Kidney (tissue), 14 donors: ENCODE data around the gene FNDC11. TPM values are rescaled to one million over a fixed set of nuclear protein-coding genes. Genes with fewer than 3 reads are reported as not detected.

Source experiments
- DNase-seq, 5 donors: peaks; one replicate each; pipeline ENCODE4 v3.0.0-alpha.2; 2013 to 2020
- FAIRE-seq: peaks from 2 replicates; lab custom pipeline; 2012; peaks lifted over from hg19 to GRCh38; lab: Jason Lieb, UNC
- H3K27ac ChIP-seq, 2 donors: one replicate each; pipeline ENCODE4 v1.7.0; 2013; ENCODE audit warnings: low read depth in 2 of 2, low read length in 2 of 2, inconsistent platforms in 1 of 2
- H3K27me3 ChIP-seq: one replicate; pipeline ENCODE4 v1.7.1; 2013; ENCODE audit warnings: low read length, inconsistent platforms; ENCODE audit not compliant: control insufficient read depth, insufficient read depth
- H3K36me3 ChIP-seq, 3 donors: one replicate each; pipeline versions ENCODE4 v1.7.0 to v1.7.1; 2013; ENCODE audit warnings: low read length in 3 of 3, control low read depth in 1 of 3, inconsistent platforms in 1 of 3; ENCODE audit not compliant: insufficient read depth in 3 of 3, control insufficient read depth in 2 of 3
- H3K4me1 ChIP-seq, 3 donors: one replicate each; pipeline versions ENCODE4 v1.7.0 to v1.7.1; 2013; ENCODE audit warnings: low read length in 3 of 3, inconsistent platforms in 1 of 3, low read depth in 1 of 3; ENCODE audit not compliant: control insufficient read depth in 2 of 3, insufficient read depth in 2 of 3
- H3K4me3 ChIP-seq, 3 donors: one replicate each; pipeline versions ENCODE4 v1.7.0 to v1.8.1; 2013; ENCODE audit warnings: low read length in 3 of 3, control low read depth in 1 of 3, inconsistent platforms in 1 of 3
- H3K9ac ChIP-seq, 3 donors: one replicate each; pipeline versions ENCODE4 v1.7.0 to v1.7.1; 2013; ENCODE audit warnings: low read length in 3 of 3, control low read depth in 1 of 3, inconsistent platforms in 1 of 3
- H3K9me3 ChIP-seq, 3 donors: one replicate each; pipeline versions ENCODE4 v1.7.0 to v1.7.1; 2013; ENCODE audit warnings: low read length in 3 of 3, control low read depth in 1 of 3, inconsistent platforms in 1 of 3; ENCODE audit not compliant: control insufficient read depth in 2 of 3, insufficient read depth in 1 of 3
- CTCF ChIP-seq: IDR thresholded peaks from 3 replicates; pipeline ENCODE4 v1.5.1; 2012; ENCODE audit warnings: mild to moderate bottlenecking, moderate library complexity, borderline replicate concordance; ENCODE audit not compliant: insufficient read depth; ENCODE audit errors: extremely low read depth
- intact Hi-C: fragments of 100-400 bp; cut with DNase I; formaldehyde crosslinking; loops from one replicate; pipeline ENCODE4 v1.11.1; 2022
- polyA plus RNA-seq: library from polyadenylated mRNA; stranded (reverse); fragments of 350-450 nt; fragmentation: Illumina TruSeq; extraction: RNeasy Lipid Tissue Mini Kit (QIAGEN cat#74804); gene quantifications from one replicate; pipeline ENCODE4 v1.2.3, GENCODE V29; 2014; ENCODE audit warnings: low read depth, low replicate concordance; ENCODE audit not compliant: insufficient read depth
- total RNA-seq: library from RNA; stranded (reverse); fragmentation: NEBNext Ultra II Directional; extraction: Animal tissue kit (Norgen Biotek cat#: 25700); gene quantifications from one replicate; pipeline ENCODE4 v1.2.1, GENCODE V29; 2021
- donor health status: control.
- donor health status: control.
- donor health status: control.
- donor health status: control.
- donor health status: control.
- donor health status: DM: yes; HTN: yes; CAD: no.
- donor health status: Normal renal cell carcinoma (clear cell type).

The FNDC11 gene
- total and polyA plus RNA-seq, 2 donors from 2014 or later: 0.47 to 1.6 TPM

GRCh38 chr20:63520504-63520933, 33.4 kb upstream of the FNDC11 start, which contains the start of gene PPDPF:
Gene PPDPF, plus strand, starts transcription at chr20:63520765. Its CDS starts 544 bp downstream, at chr20:63521309.
- Histone ChIP-seq H3K27me3 (no peaks in the 10 kb centered on the region), H3K36me3 (peaks cover 0 to 7% (median 0%) of the 10 kb centered on the region in 3 donors), H3K4me1 (peaks cover 0 to 11% (median 0%) of the 10 kb centered on the region in 3 donors), H3K9ac (peak within 1 kb of the TSS; percentile 26 to 73 (median 60)), H3K27ac (peak within 1 kb of the TSS; percentile 71 to 84), H3K4me3 (peak within 1 kb of the TSS; percentile 40 to 71 (median 71)), H3K9me3 (no peaks in the 10 kb centered on the region)
- FAIRE-seq: no peak
- DNase-seq: peak; percentile 84 to 96 (median 92)
- TF ChIP-seq CTCF: no peak
- intact Hi-C loops: no loop called here

- H3K9me3 ChIP-seq: no peaks in the 10 kb centered on the region
- H3K36me3 ChIP-seq: peaks cover 0 to 7% (median 0%) of the 10 kb centered on the region in 3 donors
- intact Hi-C loops: no loop called here
- peak; percentile 69 to 96 (median 86) for DNase-seq
- no peak for FAIRE-seq
- peak overlapping the region; percentile 26 to 73 (median 60) for H3K9ac ChIP-seq
- H3K27me3 ChIP-seq: no peaks in the 10 kb centered on the region
- TF ChIP-seq CTCF: no peak
- H3K4me1 ChIP-seq: peaks cover 0 to 11% (median 0%) of the 10 kb centered on the region in 3 donors
- peak overlapping the region; percentile 71 to 84 for H3K27ac ChIP-seq
- H3K4me3 ChIP-seq: peak overlapping the region; percentile 40 to 71 (median 71)
These were observed 32.9 kb upstream of the FNDC11 start for GRCh38 chr20:63520934-63521601.

- DNase-seq (peak in 2 of 5 donors; percentile 81 to 85), FAIRE-seq (no peak)
- peak overlapping the region in 1 of 2 donors; percentile 22 for H3K27ac ChIP-seq
- H3K4me3 ChIP-seq: peak overlapping the region; percentile 40 to 71 (median 71)
- H3K36me3 ChIP-seq: peaks cover 0 to 7% (median 0%) of the 10 kb centered on the region in 3 donors
- H3K9ac ChIP-seq: peak overlapping the region in 2 of 3 donors; percentile 60 to 73
- intact Hi-C loops: no loop called here
- H3K4me1 ChIP-seq: peaks cover 0 to 11% (median 0%) of the 10 kb centered on the region in 3 donors
- no peaks in the 10 kb centered on the region for H3K9me3 ChIP-seq
- H3K27me3 ChIP-seq: no peaks in the 10 kb centered on the region
- no peak for TF ChIP-seq CTCF
These were observed 32.4 kb upstream of the FNDC11 start for GRCh38 chr20:63521602-63522001.
